Measurements from ENCODE around the gene TUBA4B.
"Not testable (repeated sequence)": the region's sequence is repeated elsewhere in the genome, so short reads cannot be mapped to it uniquely, and the experiment has no call there.

The TUBA4B gene

GRCh38 chr2:219282375-219282774 is 29.3 kb downstream of the TUBA4B start:
- TF ChIP-seq POLR2A (IDR thresholded peaks at IDR 0.05; ENCODE audit: low read depth, low read length): no peak
- no peak for TF ChIP-seq POLR2AphosphoS5 (IDR thresholded peaks at IDR 0.05; ENCODE audit: low read depth, low read length)
- TF ChIP-seq TAF1 (IDR thresholded peaks at IDR 0.05; ENCODE audit: borderline replicate concordance, low read depth, low read length): no peak
- DNase-seq (ENCODE audit: insufficient read length) (no peak), FAIRE-seq (no peak)

- no peak for FAIRE-seq
- TF ChIP-seq POLR2AphosphoS5 (IDR thresholded peaks at IDR 0.05; ENCODE audit: low read depth, low read length): no peak
- no peak for TF ChIP-seq POLR2A (IDR thresholded peaks at IDR 0.05; ENCODE audit: low read depth, low read length)
- TF ChIP-seq TAF1 (IDR thresholded peaks at IDR 0.05; ENCODE audit: borderline replicate concordance, low read depth, low read length): no peak
- DNase-seq (ENCODE audit: insufficient read length): no peak
Observed at GRCh38 chr2:219282943-219283581, 30.0 kb downstream of the TUBA4B start.

GRCh38 chr2:219284501-219285372 is 31.7 kb downstream of the TUBA4B start:
- FAIRE-seq: no peak

GRCh38 chr2:219285373-219285735 is 32.3 kb downstream of the TUBA4B start:
- FAIRE-seq (no peak), DNase-seq (ENCODE audit: insufficient read length) (no peak)
- TF ChIP-seq POLR2A (IDR thresholded peaks at IDR 0.05; ENCODE audit: low read depth, low read length) (no peak), POLR2AphosphoS5 (IDR thresholded peaks at IDR 0.05; ENCODE audit: low read depth, low read length) (no peak), TAF1 (IDR thresholded peaks at IDR 0.05; ENCODE audit: borderline replicate concordance, low read depth, low read length) (no peak)

More at GRCh38 chr2:219284501-219285372, 31.7 kb downstream of the TUBA4B start:
- no peak for DNase-seq (ENCODE audit: insufficient read length)
- no peak for TF ChIP-seq POLR2A (IDR thresholded peaks at IDR 0.05; ENCODE audit: low read depth, low read length)

GRCh38 chr2:219285894-219286425 is 32.9 kb downstream of the TUBA4B start:
- no peak for TF ChIP-seq POLR2AphosphoS5 (IDR thresholded peaks at IDR 0.05; ENCODE audit: low read depth, low read length)
- TF ChIP-seq POLR2A (IDR thresholded peaks at IDR 0.05; ENCODE audit: low read depth, low read length): no peak
- TF ChIP-seq TAF1 (IDR thresholded peaks at IDR 0.05; ENCODE audit: borderline replicate concordance, low read depth, low read length): no peak
- DNase-seq (ENCODE audit: insufficient read length) (no peak), FAIRE-seq (no peak)

- FAIRE-seq: no peak
- no peak for DNase-seq (ENCODE audit: insufficient read length)
Observed at GRCh38 chr2:219286436-219287115, 33.5 kb downstream of the TUBA4B start.

GRCh38 chr2:219287116-219287440 is 34.0 kb downstream of the TUBA4B start:
- not testable (repeated sequence) for DNase-seq (ENCODE audit: insufficient read length); FAIRE-seq

More at GRCh38 chr2:219286436-219287115, 33.5 kb downstream of the TUBA4B start:
- no peak for TF ChIP-seq POLR2AphosphoS5 (IDR thresholded peaks at IDR 0.05; ENCODE audit: low read depth, low read length)
- no peak for TF ChIP-seq TAF1 (IDR thresholded peaks at IDR 0.05; ENCODE audit: borderline replicate concordance, low read depth, low read length)
- no peak for TF ChIP-seq POLR2A (IDR thresholded peaks at IDR 0.05; ENCODE audit: low read depth, low read length)

GRCh38 chr2:219287580-219288265 is 34.7 kb downstream of the TUBA4B start:
- TF ChIP-seq POLR2A (IDR thresholded peaks at IDR 0.05; ENCODE audit: low read depth, low read length) (no peak), POLR2AphosphoS5 (IDR thresholded peaks at IDR 0.05; ENCODE audit: low read depth, low read length) (no peak), TAF1 (IDR thresholded peaks at IDR 0.05; ENCODE audit: borderline replicate concordance, low read depth, low read length) (no peak)
- no peak for DNase-seq (ENCODE audit: insufficient read length)
- no peak for FAIRE-seq

GRCh38 chr2:219289195-219289536 is 36.1 kb downstream of the TUBA4B start:
- no peak for FAIRE-seq
- no peak for DNase-seq (ENCODE audit: insufficient read length)
- TF ChIP-seq POLR2AphosphoS5 (IDR thresholded peaks at IDR 0.05; ENCODE audit: low read depth, low read length) (no peak), TAF1 (IDR thresholded peaks at IDR 0.05; ENCODE audit: borderline replicate concordance, low read depth, low read length) (no peak), POLR2A (IDR thresholded peaks at IDR 0.05; ENCODE audit: low read depth, low read length) (no peak)

GRCh38 chr2:219289537-219290361 is 36.7 kb downstream of the TUBA4B start:
- DNase-seq (ENCODE audit: insufficient read length) (no peak), FAIRE-seq (no peak)
- TF ChIP-seq POLR2AphosphoS5 (IDR thresholded peaks at IDR 0.05; ENCODE audit: low read depth, low read length): no peak
